Measurements from ENCODE around the gene NEU1. TPM values are rescaled to one million over a fixed set of nuclear protein-coding genes. Genes with fewer than 3 reads are reported as not detected.
"Not testable (repeated sequence)": the region's sequence is repeated elsewhere in the genome, so short reads cannot be mapped to it uniquely, and the experiment has no call there.

The NEU1 gene
- total RNA-seq, 1 experiment from 2014 or later, result 36.2 TPM

- peak overlapping the region; percentile 84 to 98 for H3K4me3 Mint-ChIP-seq
- Histone ChIP-seq H4K91ac (ENCODE audit: insufficient read length, low read depth, low read length) (no peak overlapping the region), H3K23ac (ENCODE audit: insufficient read length, low read depth, low read length) (no peak overlapping the region), H4K20me1 (ENCODE audit: control insufficient read depth, insufficient read depth, insufficient read length) (no peaks in the 10 kb centered on the region), H3T11ph (ENCODE audit: low read length) (no peak overlapping the region), H3K4me1 (ENCODE audit: insufficient read depth, low read length) (no peaks in the 10 kb centered on the region), H3K9ac (ENCODE audit: extremely low read depth, insufficient read length, low read length) (no peak overlapping the region), H2BK120ac (ENCODE audit: low read depth, low read length, poor library complexity, severe bottlenecking) (no peak overlapping the region), H3K56ac (ENCODE audit: insufficient read length, low read depth, low read length) (no peak overlapping the region), H2AFZ (ENCODE audit: low read length) (no peak overlapping the region), H3K4me2 (ENCODE audit: insufficient read depth, insufficient read length, low read length) (no peak overlapping the region), H2BK20ac (ENCODE audit: low read depth, low read length, poor library complexity, severe bottlenecking) (no peak overlapping the region), H3K79me1 (ENCODE audit: insufficient read depth, low read depth, low read length, poor library complexity, severe bottlenecking) (no peaks in the 10 kb centered on the region), H3K18ac (ENCODE audit: insufficient read length, low read depth, low read length) (no peak overlapping the region), H3K27me3 (ENCODE audit: insufficient read depth, low read length) (no peaks in the 10 kb centered on the region), H3K23me2 (ENCODE audit: insufficient read length, low read depth, low read length, poor library complexity, severe bottlenecking) (peaks cover 12% of the 10 kb centered on the region), H3K14ac (ENCODE audit: insufficient read depth, low read length) (no peak overlapping the region), H3K79me2 (ENCODE audit: insufficient read depth, low read length) (no peaks in the 10 kb centered on the region), H4K5ac (ENCODE audit: insufficient read length, low read depth, low read length) (no peak overlapping the region), H2AK5ac (ENCODE audit: insufficient read length, low read length) (no peak overlapping the region), H3K9me3 (ENCODE audit: control insufficient read depth, low read depth, low read length) (no peaks in the 10 kb centered on the region), H3K27ac (ENCODE audit: insufficient read length, low read depth, low read length) (no peak overlapping the region), H4K8ac (replicated peaks; ENCODE audit: insufficient read length, low read depth, low read length) (no peak overlapping the region), H2BK5ac (ENCODE audit: insufficient read length, low read length) (no peak overlapping the region), H2BK15ac (ENCODE audit: low read depth, low read length) (no peak overlapping the region), H2BK12ac (ENCODE audit: insufficient read length, low read depth, low read length) (no peak overlapping the region), H3K4ac (ENCODE audit: low read depth, low read length) (no peak overlapping the region)
- TF ChIP-seq CTCF (conservative IDR thresholded peaks at IDR 0.05), result no peak
- no peaks in the 10 kb centered on the region; a peak in 1 of 5 replicates for H3K9me3 Mint-ChIP-seq
- peaks cover 2% of the 10 kb centered on the region for H3K27me3 Mint-ChIP-seq (ENCODE audit: low read depth)
- H3K36me3 Mint-ChIP-seq (ENCODE audit: insufficient read depth in 1 of 3, low read depth in 3 of 3), result peaks cover 5 to 8% (median 5%) of the 10 kb centered on the region in 3 experiments; a peak in 6 of 7 replicates
- peaks cover 15 to 31% of the 10 kb centered on the region in 2 experiments for H3K4me1 Mint-ChIP-seq
- H3K27ac Mint-ChIP-seq, result peak overlapping the region in 2 of 3 experiments; percentile 64 to 91; a peak in 2 of 7 replicates
- DNase-seq, result no peak
- WGBS (ENCODE audit: extremely low coverage, insufficient read length, low lambda C conversion rate), result no CpG with 5 or more reads among the region's 8 CpGs
Observed at GRCh38 chr6:31864818-31865204, 2.2 kb upstream of the NEU1 start.

GRCh38 chr6:31864123-31864562 is 1.5 kb upstream of the NEU1 start:
- not testable (repeated sequence) for DNase-seq

More at GRCh38 chr6:31864123-31864562, 1.5 kb upstream of the NEU1 start:
- not testable (repeated sequence) for H3K9me3 ChIP-seq (ENCODE audit: control insufficient read depth, low read depth, low read length); H2BK20ac ChIP-seq (ENCODE audit: low read depth, low read length, poor library complexity, severe bottlenecking); H3T11ph ChIP-seq (ENCODE audit: low read length); H4K5ac ChIP-seq (ENCODE audit: insufficient read length, low read depth, low read length); H2BK120ac ChIP-seq (ENCODE audit: low read depth, low read length, poor library complexity, severe bottlenecking); H4K8ac ChIP-seq (replicated peaks; ENCODE audit: insufficient read length, low read depth, low read length); H3K27me3 ChIP-seq (ENCODE audit: insufficient read depth, low read length); H3K23ac ChIP-seq (ENCODE audit: insufficient read length, low read depth, low read length); H3K79me2 ChIP-seq (ENCODE audit: insufficient read depth, low read length); H2AFZ ChIP-seq (ENCODE audit: low read length); H4K91ac ChIP-seq (ENCODE audit: insufficient read length, low read depth, low read length); H3K79me1 ChIP-seq (ENCODE audit: insufficient read depth, low read depth, low read length, poor library complexity, severe bottlenecking); H3K27me3 Mint-ChIP-seq (ENCODE audit: low read depth); H2BK15ac ChIP-seq (ENCODE audit: low read depth, low read length); H3K18ac ChIP-seq (ENCODE audit: insufficient read length, low read depth, low read length); H3K14ac ChIP-seq (ENCODE audit: insufficient read depth, low read length); H4K20me1 ChIP-seq (ENCODE audit: control insufficient read depth, insufficient read depth, insufficient read length); H2BK12ac ChIP-seq (ENCODE audit: insufficient read length, low read depth, low read length); H3K4ac ChIP-seq (ENCODE audit: low read depth, low read length); H3K56ac ChIP-seq (ENCODE audit: insufficient read length, low read depth, low read length); H2AK5ac ChIP-seq (ENCODE audit: insufficient read length, low read length); H3K9me3 Mint-ChIP-seq; H2BK5ac ChIP-seq (ENCODE audit: insufficient read length, low read length); H3K4me1 ChIP-seq (ENCODE audit: insufficient read depth, low read length); H3K9ac ChIP-seq (ENCODE audit: extremely low read depth, insufficient read length, low read length); H3K27ac ChIP-seq (ENCODE audit: insufficient read length, low read depth, low read length)
- H3K4me2 ChIP-seq (ENCODE audit: insufficient read depth, insufficient read length, low read length), result peak overlapping the region; percentile 94
- H3K23me2 ChIP-seq (ENCODE audit: insufficient read length, low read depth, low read length, poor library complexity, severe bottlenecking), result peaks cover 12% of the 10 kb centered on the region
- no CpG with 5 or more reads among the region's 16 CpGs for WGBS (ENCODE audit: extremely low coverage, insufficient read length, low lambda C conversion rate)
- H3K36me3 Mint-ChIP-seq (ENCODE audit: insufficient read depth in 1 of 3, low read depth in 3 of 3), result peaks cover 6 to 14% (median 12%) of the 10 kb centered on the region in 3 experiments; a peak in 6 of 7 replicates
- H3K27ac Mint-ChIP-seq, result peak overlapping the region; percentile 91 to 97 (median 96); a peak in 4 of 7 replicates
- H3K4me3 Mint-ChIP-seq, result peak overlapping the region; percentile 84 to 98
- H3K4me1 Mint-ChIP-seq, result peaks cover 15 to 31% of the 10 kb centered on the region in 2 experiments
